Pons (tissue), 1 donor: ENCODE results near the gene ANKHD1.

Source experiments
- DNase-seq: peaks from one replicate; pipeline ENCODE4 v3.0.0-alpha.2; 2016; ENCODE audit warnings: low spot score

ANKHD1 gene

DNA sequence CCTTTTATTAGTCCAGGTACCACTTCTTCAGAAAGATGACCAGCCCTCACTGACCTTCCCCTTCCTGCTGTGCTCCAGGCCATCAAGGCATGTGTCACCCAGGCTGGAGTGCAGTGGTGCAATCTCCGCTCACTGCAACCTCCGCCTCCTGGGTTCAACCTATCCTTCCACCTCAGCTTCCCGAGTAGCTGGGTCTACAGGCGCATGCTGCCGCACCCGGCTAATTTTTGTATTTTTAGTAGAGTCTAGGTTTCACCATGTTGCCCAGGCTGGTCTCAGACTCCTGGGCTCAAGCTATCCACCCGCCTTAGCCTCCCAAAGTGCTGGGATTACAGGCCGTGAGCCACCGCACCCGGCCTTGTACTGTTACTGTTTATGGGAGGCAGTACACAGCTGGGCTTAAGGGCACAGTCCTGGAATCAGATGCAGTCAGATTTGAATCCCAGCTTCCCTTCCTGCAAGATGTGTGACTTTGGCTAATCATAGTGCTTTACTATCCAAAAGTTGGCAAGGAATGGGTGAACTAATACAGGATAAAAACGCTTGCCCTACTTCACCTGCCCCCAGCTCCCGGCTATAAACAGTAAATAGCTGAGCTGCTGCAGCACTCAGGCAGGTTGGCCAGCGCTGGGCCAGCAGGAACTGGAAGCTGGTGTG lies 145.3 kb downstream of the ANKHD1 start:
- no peak for DNase-seq

DNA sequence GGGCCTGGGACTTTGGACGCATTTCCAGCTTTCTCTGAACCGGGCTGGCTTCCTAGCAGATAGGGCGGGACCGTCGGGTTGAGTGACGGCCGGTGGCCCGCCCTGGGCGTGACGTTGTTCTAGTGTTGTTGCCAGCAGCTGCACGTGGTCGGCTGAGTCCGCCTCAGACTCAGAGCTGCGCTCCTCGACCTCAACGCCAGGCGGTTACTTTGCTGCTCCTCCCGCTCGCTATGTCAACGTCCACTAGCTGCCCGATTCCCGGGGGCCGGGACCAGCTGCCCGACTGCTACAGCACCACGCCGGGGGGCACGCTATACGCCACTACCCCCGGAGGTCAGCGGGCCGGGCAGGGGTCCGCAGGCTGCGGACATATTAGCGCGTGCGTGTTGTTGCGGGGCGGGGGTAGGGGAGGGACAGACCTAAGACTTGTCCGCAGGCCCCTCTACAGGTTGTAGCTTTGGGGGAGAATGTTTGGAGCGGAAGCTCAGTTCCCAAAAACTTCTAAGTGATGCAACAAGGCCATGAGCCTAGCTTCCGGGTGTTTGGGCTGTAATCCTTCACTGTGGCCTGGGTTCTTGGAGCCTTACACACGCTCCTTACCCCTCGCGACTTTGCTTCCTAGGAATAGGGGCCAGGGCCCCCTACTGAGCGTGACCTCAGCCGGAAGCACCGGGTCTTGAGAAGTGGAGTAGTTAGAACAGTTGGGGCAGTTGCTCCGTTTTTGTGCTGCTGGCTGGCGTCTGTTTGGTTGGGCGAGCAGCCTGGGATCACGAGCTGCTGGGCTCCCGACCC lies 146.1 kb downstream of the ANKHD1 start, which contains the start of gene EIF4EBP3:
EIF4EBP3 (plus strand) TSS at position 155 of the 792 bp plus-strand sequence; CDS start at position 231, 76 bp downstream.
- DNase-seq, result peak; percentile 96

DNA sequence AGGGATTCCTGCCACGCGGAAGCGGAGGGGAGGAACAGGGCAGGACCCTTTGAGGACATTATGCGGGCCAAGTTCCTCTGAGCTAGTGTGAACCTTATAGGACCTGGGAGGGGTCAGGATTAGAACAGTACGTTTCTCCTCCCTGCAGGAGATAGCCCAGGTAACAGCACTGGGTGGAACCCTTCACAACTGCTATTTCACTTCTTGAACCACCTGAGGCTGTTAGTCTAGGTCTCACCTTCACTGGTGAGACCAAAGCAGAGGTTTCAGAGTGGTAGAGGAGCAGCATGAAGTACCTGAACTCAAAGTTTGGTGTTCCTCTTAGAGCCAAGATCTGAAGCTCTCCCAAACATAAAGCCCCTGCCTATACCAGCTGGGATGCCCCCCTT lies 146.7 kb downstream of the ANKHD1 start:
- no peak for DNase-seq

DNA sequence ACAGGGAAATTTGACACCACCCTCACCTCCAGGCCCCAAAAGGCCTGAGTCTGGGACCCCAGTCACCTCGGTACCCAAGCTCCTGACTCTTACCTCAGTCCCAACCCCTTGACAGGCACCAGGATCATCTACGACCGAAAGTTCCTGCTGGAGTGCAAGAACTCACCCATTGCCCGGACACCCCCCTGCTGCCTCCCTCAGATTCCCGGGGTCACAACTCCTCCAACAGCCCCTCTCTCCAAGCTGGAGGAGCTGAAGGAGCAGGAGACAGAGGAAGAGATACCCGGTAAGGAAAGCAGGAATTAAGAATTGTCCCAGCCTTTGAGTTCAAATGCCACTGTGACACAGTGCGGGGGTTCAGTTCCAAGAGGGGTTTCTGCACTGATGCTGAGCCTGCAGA lies 147.2 kb downstream of the ANKHD1 start:
- DNase-seq, result no peak

DNA sequence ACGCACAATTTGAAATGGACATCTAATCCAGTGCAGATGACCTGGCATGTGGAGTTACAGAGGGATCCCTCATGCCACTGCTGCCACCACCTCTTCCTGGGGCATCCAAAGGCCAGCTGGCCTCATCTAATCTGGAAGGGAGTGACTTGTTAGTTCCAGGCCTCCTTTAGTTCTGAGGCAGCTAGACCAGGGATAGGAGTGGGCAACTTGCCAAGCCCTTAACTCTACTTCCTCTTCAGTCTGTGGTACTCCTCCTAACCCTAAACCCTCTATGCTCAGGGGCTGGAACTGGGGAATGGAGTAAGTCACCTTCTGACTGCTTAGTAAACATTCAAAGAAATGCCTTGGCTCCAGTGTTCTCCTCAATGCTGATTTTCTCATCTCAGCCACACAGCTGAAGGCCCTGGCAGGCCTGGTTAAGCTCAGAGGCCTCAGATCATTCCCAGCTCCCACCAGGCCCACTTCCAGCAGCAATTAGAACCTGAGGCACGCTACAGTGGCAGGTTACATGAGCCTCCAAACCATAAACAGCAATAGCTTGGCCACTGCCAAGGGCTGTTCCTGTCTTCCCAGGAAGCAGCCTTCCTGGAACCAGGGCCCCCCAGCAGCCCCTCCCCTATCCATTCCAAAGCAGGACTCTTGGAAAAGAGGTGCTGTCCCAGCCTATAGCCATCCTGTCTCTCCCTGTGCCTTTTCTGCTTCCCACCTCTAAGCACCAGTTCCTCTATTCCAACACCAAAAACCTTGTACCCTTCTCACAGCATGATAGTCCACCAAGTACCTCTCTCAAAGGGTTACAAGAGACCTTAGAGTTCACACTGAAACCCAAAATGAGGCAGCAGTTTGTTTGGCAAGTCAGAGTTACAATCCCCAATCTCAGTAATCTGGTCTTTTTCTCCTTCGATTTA lies 147.9 kb downstream of the ANKHD1 start:
- DNase-seq, result peak; percentile 68

DNA sequence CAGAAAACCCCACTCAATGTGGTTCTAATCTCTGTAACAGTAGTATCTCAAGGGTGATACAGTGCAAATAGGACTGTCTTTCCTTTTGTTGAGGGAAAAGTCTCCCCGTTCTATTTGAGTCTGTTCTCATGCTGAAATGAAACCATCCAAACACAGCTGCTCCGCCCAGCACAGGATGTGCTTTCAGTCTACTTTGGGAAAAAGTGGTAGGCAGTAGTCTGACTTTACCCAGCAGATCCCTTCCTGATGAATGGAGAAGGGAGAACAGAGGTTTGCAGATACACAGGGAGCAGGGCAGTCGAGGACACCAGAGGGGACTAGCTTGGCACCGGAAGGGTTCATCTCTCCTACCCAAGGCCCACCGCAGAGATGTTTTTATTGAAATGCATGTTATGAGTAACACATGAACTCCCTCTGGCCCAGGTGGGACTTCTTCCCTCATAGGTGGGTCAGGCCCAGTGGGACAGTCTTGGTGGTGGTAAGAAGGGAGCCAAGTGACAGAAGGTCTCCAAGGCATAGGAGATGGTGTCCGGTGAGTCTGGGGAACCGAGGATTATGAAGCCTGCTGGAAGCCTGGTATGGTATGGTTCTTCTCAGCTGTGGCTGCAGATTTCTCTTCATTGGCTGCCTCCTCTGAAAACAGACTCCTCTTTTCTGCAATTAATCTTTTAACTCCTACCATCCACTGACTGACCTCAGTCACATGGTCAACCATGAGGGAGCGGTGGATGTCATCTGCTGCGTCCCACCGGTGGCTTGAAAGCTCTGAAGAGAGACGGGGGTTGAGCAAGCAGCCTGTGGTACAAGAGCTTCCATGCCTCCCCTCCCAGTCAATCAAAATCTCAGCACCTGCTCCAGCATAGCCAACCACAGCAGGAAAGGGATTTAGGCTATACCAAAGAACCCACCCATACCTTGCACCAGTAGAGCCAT lies 148.8 kb downstream of the ANKHD1 start:
- DNase-seq, result no peak

DNA sequence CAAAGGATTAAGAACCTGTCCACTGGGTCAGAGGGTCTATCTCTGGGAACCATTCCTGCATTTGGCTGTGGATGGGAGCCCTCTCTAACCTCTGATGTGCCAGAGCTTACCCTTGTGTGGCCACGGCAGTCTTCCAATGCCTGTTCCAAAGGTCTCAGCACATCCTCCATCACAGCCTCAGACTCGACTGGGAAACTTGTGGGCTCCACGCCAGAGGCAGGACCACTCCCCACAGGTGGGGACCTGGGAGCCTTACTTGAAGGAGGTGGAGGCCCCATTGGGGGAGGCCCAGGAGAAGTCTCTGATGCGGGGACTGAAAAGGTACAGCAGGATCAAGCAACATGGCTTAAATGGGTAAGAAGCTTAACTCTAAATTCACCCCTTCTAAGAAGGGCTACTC lies 150.2 kb downstream of the ANKHD1 start:
- no peak for DNase-seq

DNA sequence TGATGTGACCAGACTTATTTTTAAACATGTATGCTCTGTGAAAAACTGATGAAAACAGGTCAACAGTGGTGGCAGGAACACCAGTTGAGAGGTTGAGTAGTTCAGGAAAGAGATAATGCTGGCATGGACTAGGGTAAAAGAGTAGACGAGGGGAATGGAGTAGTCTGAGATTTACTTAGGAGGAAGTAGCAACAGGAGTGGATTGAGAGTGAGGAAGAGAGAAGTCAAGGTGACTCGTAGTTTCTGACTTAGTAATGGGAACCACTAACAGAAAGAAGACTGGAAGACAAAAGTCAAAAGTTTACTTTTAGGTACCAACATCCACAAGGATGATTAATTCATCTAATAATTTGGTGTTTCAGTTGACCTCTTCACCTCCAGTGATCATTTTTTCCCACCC lies 152.0 kb downstream of the ANKHD1 start:
- no peak for DNase-seq

DNA sequence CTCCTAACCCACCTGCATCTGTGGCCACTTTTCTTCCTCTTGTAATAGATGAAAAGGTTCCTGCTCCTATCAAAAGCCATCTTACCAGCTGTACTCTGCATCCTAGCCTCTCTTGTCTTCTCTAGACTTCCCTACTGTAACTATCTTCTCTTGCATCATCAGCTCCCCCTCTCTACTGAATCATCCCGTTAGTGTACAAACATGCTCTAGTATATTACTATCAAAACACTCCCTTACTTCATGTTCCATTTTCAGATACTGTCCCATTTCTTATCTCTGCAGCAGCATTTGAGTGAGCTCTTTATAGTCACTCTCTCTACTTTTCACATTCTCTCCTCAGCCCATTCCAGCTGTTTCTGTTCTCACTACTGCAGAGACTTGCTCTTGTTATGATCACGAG lies 152.8 kb downstream of the ANKHD1 start:
- no peak for DNase-seq

DNA sequence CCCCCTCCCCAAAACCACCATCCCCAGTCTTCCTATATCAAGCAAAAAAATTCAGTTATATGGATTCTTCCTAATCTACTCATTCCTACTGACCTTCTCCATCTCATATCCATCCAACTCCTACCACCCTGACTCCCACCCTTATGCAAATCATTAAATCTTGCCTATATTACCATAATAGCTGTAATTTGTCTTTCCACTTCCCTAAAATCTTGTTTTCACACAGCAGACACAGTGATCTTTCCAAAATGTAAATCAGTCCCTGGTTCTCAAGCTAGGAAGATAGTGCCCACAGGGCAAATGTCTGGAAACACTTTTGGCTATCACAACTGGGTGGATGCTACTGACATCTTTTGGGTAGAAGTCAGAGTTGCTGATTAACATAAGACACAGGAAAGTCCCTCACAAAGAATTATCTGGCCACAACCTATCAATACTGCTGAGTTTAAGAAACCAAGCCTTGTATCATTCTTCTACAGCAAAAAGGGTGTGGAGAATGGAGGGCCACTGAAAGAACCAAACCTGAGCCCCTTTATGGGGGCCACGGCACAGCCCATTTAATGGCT lies 154.2 kb downstream of the ANKHD1 start:
- DNase-seq, result no peak

DNA sequence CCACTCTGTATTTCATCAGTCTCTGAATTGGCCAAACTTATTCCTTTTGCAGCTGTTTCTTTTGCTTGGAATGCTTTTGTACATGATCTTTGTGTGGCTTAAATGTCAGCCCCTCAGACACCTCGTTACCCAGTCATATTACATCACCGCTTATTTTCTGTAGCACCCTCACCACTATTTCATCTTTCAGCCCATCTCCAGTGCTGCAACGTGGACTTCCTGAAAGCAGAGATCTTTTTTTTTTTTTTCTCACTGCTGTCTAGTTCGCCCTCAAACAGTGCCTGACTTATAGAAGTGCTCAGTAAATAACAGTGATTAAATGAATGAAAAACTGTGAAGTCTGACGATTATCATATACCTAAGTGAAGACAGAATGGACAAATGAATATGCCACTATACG lies 154.8 kb downstream of the ANKHD1 start:
- no peak for DNase-seq

DNA sequence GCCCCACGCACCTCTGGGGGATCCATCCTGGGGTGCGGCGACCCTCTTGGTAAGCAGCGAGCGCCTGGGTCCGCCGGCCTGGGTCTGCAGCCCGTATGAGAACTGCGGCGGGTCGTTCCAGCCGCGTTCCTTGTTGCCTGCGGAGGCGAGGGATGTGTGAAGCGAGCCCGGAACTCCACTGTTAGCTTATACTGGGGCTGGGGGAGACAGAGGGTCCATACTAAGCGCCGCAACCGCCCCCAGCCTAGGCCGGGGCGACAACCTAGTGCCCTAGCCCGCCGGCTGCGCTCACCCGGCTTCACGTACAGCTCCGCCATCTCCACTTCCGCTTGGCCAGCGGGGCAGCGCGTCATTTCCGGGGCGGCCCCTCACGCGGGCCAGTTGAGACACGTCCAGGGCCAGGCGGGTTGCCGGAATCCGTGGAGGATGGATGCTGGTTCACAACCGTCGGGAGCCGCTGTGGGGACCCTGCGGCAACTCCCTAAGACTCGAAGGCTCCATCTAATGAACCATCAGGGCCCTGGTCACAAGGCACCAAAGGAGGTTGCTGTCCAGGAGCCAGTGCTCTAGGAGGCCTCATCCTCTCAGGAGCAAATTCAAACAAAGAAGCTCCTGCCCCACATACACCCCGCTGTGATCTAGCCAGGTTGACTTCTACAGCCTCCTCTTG lies 155.6 kb downstream of the ANKHD1 start, which contains the start of gene SRA1:
SRA1 (minus strand) TSS at position 338 of the 670 bp plus-strand sequence; CDS start at position 317, 21 bp downstream.
- DNase-seq, result peak; percentile 91

DNA sequence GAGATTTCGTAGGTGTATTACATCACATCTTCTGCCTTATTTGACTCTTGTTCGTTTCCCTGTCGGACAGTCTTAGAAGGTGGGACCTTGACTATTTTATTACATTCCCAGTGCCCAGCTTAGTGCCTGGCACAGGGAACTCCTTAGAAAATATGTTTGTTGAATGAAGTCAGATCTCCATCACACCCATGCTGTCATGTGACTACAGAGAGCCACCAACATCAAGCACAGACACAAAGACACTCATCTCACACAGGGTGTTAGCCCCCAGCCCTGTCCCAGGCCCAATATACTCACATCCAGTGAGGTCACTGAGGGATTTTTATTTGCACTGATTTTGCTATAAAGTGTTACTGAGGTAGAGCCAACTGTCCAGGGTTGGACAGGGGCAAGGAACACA lies 156.3 kb downstream of the ANKHD1 start:
- no peak for DNase-seq

DNA sequence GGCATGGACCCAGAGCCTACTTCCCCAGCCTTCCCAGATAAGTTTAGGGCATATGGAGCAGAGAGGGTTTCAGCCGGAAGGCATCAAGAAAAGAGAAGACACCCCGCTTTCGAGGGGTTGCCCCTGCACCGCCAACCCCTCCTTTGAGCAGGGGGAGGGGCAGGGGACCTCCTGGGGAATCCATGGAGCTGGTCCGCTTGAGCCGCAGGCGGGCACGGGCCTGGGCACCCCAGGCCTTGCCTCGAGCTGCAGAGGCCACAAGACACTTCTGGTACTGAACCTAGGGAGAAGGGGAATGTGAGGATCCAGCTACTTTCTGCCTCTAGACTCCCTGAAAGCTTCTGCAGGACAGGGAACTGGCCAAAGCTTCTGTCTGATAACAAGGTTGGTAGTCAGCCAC lies 156.9 kb downstream of the ANKHD1 start:
- no peak for DNase-seq

DNA sequence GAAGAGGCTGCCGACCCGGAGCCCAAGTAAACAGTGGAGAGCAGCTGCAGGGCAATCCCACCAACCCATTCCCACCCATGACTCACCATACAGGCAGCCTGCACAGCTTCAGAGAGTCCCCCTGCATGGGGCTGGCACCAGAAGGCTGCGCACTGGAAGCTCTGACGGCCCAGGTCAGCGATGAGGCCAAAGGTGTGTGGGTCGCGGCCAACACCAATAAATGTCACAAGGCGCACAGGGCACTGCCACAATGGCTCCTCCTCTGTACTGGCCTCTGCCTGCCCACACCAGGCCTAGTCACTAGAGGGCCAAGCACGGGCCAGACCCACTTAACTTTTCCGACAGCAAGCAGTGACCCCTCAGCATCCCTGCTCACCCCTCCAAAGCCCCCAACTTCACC lies 158.6 kb downstream of the ANKHD1 start:
- no peak for DNase-seq

DNA sequence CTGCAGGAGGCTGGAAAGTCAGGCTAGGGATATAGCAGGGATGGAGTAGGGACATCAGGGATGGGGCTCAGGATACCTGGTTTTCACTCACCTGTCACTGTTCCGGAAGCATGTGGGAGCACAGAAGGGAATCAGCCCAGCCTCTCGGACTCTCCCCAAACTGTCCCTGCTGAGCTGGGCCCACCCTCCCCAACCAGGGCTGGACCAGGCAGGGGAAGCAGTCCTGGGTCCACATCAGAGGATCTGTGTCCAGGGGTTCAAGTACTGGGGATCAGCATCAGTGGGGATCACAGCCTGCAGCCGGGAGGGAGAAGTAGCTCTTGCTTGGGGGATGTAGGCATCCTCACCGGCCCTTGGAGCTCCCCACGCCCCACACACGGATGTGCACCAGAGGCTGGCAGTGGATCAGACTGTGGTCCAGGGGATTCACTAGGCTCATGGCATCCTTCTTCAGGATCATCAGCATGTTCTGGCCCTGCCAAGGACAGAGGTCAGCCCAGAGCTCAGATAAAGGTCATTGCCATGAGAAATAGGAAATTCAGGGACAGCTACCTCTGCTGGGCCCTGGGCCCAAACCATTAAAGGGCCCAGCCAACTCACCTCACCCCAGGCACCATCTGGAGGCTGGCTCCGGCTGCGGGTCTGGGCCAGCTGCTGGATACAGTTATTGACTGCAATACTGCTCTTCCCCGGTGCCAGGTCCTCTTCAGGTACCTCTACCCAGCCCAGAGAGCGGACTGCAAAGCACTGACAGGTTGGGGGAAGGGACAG lies 160.3 kb downstream of the ANKHD1 start:
- no peak for DNase-seq

DNA sequence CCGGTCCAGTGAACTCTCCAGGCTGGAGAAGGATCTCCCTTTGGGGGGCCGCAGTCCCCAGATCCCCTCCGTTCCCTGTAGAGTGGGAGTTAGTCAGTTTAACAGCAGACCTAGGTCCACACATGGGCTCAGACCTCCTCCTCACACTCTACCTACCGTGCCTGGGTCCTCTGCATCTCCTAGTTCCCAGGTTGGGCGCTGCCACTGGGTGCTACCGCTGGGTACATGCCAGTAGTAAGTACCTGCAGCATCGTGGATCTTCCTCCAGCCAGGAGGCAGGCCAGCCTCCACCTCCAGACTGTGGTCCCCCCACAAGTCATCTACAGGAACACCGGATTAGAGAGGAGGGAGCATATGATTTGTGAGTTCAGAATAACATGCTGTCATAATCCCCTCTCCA lies 162.0 kb downstream of the ANKHD1 start:
- no peak for DNase-seq

DNA sequence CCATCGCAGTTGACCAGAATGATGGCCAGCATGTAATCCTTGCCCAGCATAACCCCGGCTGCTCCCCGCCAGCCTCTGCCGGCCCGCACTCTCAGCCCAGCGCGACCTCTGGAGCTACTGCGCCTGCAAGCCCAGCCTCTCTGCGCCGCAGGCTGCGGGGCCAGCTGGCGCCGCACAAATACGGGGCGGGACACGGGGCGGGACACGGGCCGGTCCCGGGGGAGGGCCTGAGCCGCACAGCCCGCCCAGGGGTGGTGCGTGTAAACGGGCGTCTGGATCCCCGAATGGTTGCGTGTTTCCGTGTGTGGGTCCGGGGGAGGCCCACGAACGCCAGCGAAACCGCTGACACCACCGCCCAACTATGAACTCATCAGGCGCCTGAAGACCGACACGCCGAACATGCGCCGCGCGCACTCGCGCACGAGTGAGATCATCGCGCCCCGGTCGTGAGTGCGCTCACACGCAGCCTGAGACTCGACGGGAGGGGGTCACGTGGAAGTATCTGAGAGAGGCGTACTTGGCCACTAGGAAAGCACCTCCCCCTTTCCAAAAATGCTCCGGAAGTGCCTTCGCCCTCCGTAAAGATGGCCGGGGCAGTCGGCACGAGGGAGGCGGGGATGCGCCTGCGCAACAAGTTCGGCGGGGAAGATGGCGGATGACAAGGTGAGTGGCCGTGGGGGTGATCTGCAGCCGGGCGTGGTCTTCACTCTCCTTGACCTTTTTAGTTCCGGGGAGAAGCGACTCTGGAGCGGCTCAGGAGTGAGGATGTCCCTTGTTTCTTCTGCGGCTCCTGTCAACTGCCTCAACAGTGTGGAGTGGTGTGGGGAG lies 162.8 kb downstream of the ANKHD1 start, which contains the start of the genes APBB3 and SLC35A4:
APBB3 (minus strand) TSS at position 403 of the 828 bp plus-strand sequence; CDS start at position 50, 353 bp downstream.
SLC35A4 (plus strand) TSS at position 633 of the 828 bp plus-strand sequence. CDS start 2,342 bp downstream, outside the sequence.
- peak; percentile 99 for DNase-seq
